Left kidney (tissue), 2 donors: ENCODE results near the gene C4orf54. TPM values are rescaled to one million over a fixed set of nuclear protein-coding genes. Genes with fewer than 3 reads are reported as not detected.

Experiments
- DNase-seq: peaks from one replicate; pipeline ENCODE4 v3.0.0-alpha.2; 2013
- polyA plus RNA-seq: library from polyadenylated mRNA; unstranded; fragments of 120-200 nt; gene quantifications from one replicate; pipeline ENCODE4 v1.2.1, GENCODE V29; 2013; ENCODE audit not compliant: insufficient read length

C4orf54 gene
- polyA plus RNA-seq, 1 donor: 1.1 TPM

GRCh38 chr4:99624141-99624719 lies 33.4 kb downstream of the C4orf54 start:
- DNase-seq: no peak

- no peak for DNase-seq
Measured at GRCh38 chr4:99622341-99622740, 35.3 kb downstream of the C4orf54 start.

- no peak for DNase-seq
Measured at GRCh38 chr4:99617374-99617773, 40.3 kb downstream of the C4orf54 start.

GRCh38 chr4:99615170-99615820 lies 42.3 kb downstream of the C4orf54 start:
- DNase-seq: no peak

GRCh38 chr4:99614491-99614890 lies 43.1 kb downstream of the C4orf54 start:
- no peak for DNase-seq

- DNase-seq: no peak
Measured at GRCh38 chr4:99612704-99613103, 44.9 kb downstream of the C4orf54 start.

GRCh38 chr4:99612281-99612680 lies 45.3 kb downstream of the C4orf54 start:
- no peak for DNase-seq

GRCh38 chr4:99610605-99611175 lies 46.9 kb downstream of the C4orf54 start:
- DNase-seq: no peak

GRCh38 chr4:99608417-99608816 lies 49.2 kb downstream of the C4orf54 start:
- no peak for DNase-seq

Other genes with a start within 250 kb of the C4orf54 start
- not detected for gene ADH7, start 222.5 kb downstream of the C4orf54 start, polyA plus RNA-seq
- gene C4orf17, start 146.8 kb downstream of the C4orf54 start, polyA plus RNA-seq: 0.37 TPM
- gene TRMT10A, start 93.8 kb downstream of the C4orf54 start, polyA plus RNA-seq: 17.5 TPM
- 13.7 TPM for gene MTTP, start 83.0 kb downstream of the C4orf54 start, polyA plus RNA-seq
- 1.1 TPM for gene DAPP1, start 159.0 kb upstream of the C4orf54 start, polyA plus RNA-seq
- gene LAMTOR3, start 236.6 kb upstream of the C4orf54 start, polyA plus RNA-seq: 95.4 TPM